HepG2 (cell line): ENCODE measurements around the gene FCN3. TPM values are rescaled to one million over a fixed set of nuclear protein-coding genes. Genes with fewer than 3 reads are reported as not detected.
A peak's percentile ranks its signal among the peaks of the same experiment; 100 is the strongest.

ENCODE experiments used
- CEBPG ChIP-seq: IDR thresholded peaks from 2 replicates; pipeline ENCODE4 v1.6.1; 2016
- ISL2 ChIP-seq: sonication (generic); formaldehyde crosslinking; IDR thresholded peaks from 2 replicates; pipeline ENCODE4 v1.5.0; 2020; ENCODE audit warnings: missing genetic modification reagents
- MTA1 ChIP-seq: sonication (generic); formaldehyde crosslinking; IDR thresholded peaks from 2 replicates; pipeline ENCODE4 v1.4.0; 2020; ENCODE audit warnings: missing genetic modification reagents, mild to moderate bottlenecking, borderline replicate concordance
- MTF1 ChIP-seq: sonication (generic); formaldehyde crosslinking; IDR thresholded peaks from 2 replicates; pipeline ENCODE4 v1.5.0; 2020; ENCODE audit warnings: missing genetic modification reagents
- ZNF337 ChIP-seq: sonication (generic); formaldehyde crosslinking; IDR thresholded peaks from 2 replicates; pipeline ENCODE4 v1.5.1; 2020; ENCODE audit warnings: missing genetic modification reagents, low read depth, mild to moderate bottlenecking, borderline replicate concordance
- ZNF44 ChIP-seq: sonication (generic); formaldehyde crosslinking; IDR thresholded peaks from 2 replicates; pipeline ENCODE4 v1.5.1; 2020; ENCODE audit warnings: mild to moderate bottlenecking, missing genetic modification reagents
- ZNF660 ChIP-seq: sonication (generic); formaldehyde crosslinking; IDR thresholded peaks from 2 replicates; pipeline ENCODE4 v1.5.1; 2020; ENCODE audit warnings: mild to moderate bottlenecking, low read depth, missing genetic modification reagents, borderline replicate concordance
- polyA plus RNA-seq, 8 experiments: library from polyadenylated mRNA; depleted of rRNA in 3 of 8; stranded (reverse) in 7 of 8; unstranded in 1 of 8; fragments of >200 nt; fragmentation: Illumina TruSeq in 4 of 8; extraction: Trizol in 4 of 8; gene quantifications; 2 replicates each; pipeline versions ENCODE4 v1.2.1 to v1.2.3, GENCODE V29; 2011 to 2016; ENCODE audit warnings: low read depth in 4 of 8, missing spikeins in 1 of 8, mixed read lengths in 1 of 8; ENCODE audit not compliant: insufficient read depth in 1 of 8
- total RNA-seq, 5 experiments: library from RNA; depleted of rRNA; stranded (reverse); fragments of >200 nt; fragmentation: Illumina TruSeq; extraction: Trizol; gene quantifications; 2 replicates each; pipeline ENCODE4 v1.2.3, GENCODE V29; 2016; ENCODE audit warnings: low read depth in 1 of 5
- TF ChIP-seq, protein P1 (sequence below): sonication (generic); formaldehyde crosslinking; IDR thresholded peaks from 2 replicates; pipeline ENCODE4 v1.4.0; 2020; ENCODE audit warnings: missing genetic modification reagents
- TF ChIP-seq, protein P2 (sequence below): sonication (generic); formaldehyde crosslinking; conservative IDR thresholded peaks from 2 replicates; pipeline ENCODE4 v1.4.0; 2020; ENCODE audit warnings: missing genetic modification reagents
- TF ChIP-seq, protein P3 (sequence below): sonication (generic); formaldehyde crosslinking; IDR thresholded peaks from 2 replicates; pipeline ENCODE4 v1.5.0; 2020; ENCODE audit warnings: missing genetic modification reagents, mild to moderate bottlenecking, borderline replicate concordance
- TF ChIP-seq, protein P4 (sequence below): sonication (generic); formaldehyde crosslinking; IDR thresholded peaks from 2 replicates; pipeline ENCODE4 v1.4.0; 2020; ENCODE audit warnings: mild to moderate bottlenecking, missing genetic modification reagents, borderline replicate concordance
- TF ChIP-seq, protein P5 (sequence below): IDR thresholded peaks from 2 replicates; pipeline ENCODE4 v1.6.1; 2018; ENCODE audit warnings: missing genetic modification reagents
- TF ChIP-seq, protein P6 (sequence below): IDR thresholded peaks from 2 replicates; pipeline ENCODE4 v1.6.1; 2016; ENCODE audit warnings: missing compliant biosample characterization, missing genetic modification reagents, borderline replicate concordance
- TF ChIP-seq, protein P7 (sequence below), 2 experiments: sonication (generic) in 1 of 2; formaldehyde crosslinking in 1 of 2; IDR thresholded peaks; 2 replicates each; pipeline versions ENCODE4 v1.4.0 to v1.6.1; 2018 to 2020; ENCODE audit warnings: missing genetic modification reagents in 2 of 2, borderline replicate concordance in 1 of 2, low read depth in 1 of 2, mild to moderate bottlenecking in 1 of 2, missing biosample characterization in 1 of 2

The FCN3 gene
- total and polyA plus RNA-seq, 2 of the 13 experiments (the other 11 are each of a cell fraction or from before 2014, with no cell fraction given): not detected

DNA sequence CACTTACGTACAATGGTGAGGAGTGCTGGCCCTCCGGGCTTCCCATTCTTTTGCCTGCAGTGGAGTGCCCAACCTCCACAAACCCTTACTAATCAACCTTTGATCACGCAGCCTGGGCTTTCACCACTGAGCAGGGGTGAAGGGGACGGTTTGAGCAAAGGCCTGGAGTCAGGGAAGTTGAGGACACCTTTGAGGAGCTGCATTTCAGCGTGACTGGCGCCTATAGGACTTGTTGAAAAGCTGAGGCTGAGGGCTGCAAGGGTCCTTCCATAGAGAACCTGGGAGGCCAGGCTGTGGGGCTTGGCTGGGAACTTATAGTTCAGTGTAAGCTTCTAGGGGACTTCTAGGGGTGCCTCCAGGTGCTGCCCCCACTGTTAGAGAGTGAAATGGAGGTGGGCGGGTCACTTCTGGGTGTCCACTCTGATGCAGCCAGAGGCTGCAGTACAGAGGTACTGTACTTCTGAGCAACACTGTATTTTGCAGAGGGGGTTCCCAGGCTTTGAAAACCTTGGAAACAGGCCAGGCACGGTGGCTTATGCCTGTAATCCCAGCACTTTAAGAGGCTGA is 23.0 kb downstream of the FCN3 start (continued):
- TF ChIP-seq MTA1 (CRISPR knock-in tag) (no peak), CEBPG (CRISPR knock-in tag) (no peak), ISL2 (CRISPR knock-in tag) (no peak), ZNF660 (no peak), ZNF44 (CRISPR knock-in tag) (peak; percentile 42; the same call in 1 of the 2 replicates), MTF1 (CRISPR knock-in tag) (no peak), ZNF337 (no peak)
- TF ChIP-seq, protein P1, sequence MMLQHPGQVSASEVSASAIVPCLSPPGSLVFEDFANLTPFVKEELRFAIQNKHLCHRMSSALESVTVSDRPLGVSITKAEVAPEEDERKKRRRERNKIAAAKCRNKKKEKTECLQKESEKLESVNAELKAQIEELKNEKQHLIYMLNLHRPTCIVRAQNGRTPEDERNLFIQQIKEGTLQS: no peak
- TF ChIP-seq, protein P2, sequence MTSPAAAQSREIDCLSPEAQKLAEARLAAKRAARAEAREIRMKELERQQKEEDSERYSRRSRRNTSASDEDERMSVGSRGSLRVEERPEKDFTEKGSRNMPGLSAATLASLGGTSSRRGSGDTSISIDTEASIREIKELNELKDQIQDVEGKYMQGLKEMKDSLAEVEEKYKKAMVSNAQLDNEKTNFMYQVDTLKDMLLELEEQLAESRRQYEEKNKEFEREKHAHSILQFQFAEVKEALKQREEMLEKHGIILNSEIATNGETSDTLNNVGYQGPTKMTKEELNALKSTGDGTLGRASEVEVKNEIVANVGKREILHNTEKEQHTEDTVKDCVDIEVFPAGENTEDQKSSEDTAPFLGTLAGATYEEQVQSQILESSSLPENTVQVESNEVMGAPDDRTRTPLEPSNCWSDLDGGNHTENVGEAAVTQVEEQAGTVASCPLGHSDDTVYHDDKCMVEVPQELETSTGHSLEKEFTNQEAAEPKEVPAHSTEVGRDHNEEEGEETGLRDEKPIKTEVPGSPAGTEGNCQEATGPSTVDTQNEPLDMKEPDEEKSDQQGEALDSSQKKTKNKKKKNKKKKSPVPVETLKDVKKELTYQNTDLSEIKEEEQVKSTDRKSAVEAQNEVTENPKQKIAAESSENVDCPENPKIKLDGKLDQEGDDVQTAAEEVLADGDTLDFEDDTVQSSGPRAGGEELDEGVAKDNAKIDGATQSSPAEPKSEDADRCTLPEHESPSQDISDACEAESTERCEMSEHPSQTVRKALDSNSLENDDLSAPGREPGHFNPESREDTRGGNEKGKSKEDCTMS (CRISPR knock-in tag): no peak
- TF ChIP-seq, protein P3, sequence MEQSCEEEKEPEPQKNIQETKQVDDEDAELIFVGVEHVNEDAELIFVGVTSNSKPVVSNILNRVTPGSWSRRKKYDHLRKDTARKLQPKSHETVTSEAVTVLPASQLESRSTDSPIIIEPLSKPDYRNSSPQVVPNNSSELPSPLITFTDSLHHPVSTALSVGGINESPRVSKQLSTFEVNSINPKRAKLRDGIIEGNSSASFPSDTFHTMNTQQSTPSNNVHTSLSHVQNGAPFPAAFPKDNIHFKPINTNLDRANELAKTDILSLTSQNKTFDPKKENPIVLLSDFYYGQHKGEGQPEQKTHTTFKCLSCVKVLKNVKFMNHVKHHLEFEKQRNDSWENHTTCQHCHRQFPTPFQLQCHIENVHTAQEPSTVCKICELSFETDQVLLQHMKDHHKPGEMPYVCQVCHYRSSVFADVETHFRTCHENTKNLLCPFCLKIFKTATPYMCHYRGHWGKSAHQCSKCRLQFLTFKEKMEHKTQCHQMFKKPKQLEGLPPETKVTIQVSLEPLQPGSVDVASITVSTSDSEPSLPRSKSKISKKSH: 0 out of 2 replicates have a peak, but pooled peaks have one; percentile 23
- TF ChIP-seq, protein P4, sequence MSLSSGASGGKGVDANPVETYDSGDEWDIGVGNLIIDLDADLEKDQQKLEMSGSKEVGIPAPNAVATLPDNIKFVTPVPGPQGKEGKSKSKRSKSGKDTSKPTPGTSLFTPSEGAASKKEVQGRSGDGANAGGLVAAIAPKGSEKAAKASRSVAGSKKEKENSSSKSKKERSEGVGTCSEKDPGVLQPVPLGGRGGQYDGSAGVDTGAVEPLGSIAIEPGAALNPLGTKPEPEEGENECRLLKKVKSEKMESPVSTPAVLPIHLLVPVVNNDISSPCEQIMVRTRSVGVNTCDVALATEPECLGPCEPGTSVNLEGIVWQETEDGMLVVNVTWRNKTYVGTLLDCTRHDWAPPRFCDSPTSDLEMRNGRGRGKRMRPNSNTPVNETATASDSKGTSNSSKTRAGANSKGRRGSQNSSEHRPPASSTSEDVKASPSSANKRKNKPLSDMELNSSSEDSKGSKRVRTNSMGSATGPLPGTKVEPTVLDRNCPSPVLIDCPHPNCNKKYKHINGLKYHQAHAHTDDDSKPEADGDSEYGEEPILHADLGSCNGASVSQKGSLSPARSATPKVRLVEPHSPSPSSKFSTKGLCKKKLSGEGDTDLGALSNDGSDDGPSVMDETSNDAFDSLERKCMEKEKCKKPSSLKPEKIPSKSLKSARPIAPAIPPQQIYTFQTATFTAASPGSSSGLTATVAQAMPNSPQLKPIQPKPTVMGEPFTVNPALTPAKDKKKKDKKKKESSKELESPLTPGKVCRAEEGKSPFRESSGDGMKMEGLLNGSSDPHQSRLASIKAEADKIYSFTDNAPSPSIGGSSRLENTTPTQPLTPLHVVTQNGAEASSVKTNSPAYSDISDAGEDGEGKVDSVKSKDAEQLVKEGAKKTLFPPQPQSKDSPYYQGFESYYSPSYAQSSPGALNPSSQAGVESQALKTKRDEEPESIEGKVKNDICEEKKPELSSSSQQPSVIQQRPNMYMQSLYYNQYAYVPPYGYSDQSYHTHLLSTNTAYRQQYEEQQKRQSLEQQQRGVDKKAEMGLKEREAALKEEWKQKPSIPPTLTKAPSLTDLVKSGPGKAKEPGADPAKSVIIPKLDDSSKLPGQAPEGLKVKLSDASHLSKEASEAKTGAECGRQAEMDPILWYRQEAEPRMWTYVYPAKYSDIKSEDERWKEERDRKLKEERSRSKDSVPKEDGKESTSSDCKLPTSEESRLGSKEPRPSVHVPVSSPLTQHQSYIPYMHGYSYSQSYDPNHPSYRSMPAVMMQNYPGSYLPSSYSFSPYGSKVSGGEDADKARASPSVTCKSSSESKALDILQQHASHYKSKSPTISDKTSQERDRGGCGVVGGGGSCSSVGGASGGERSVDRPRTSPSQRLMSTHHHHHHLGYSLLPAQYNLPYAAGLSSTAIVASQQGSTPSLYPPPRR (CRISPR knock-in tag): no peak
- TF ChIP-seq, protein P5, sequence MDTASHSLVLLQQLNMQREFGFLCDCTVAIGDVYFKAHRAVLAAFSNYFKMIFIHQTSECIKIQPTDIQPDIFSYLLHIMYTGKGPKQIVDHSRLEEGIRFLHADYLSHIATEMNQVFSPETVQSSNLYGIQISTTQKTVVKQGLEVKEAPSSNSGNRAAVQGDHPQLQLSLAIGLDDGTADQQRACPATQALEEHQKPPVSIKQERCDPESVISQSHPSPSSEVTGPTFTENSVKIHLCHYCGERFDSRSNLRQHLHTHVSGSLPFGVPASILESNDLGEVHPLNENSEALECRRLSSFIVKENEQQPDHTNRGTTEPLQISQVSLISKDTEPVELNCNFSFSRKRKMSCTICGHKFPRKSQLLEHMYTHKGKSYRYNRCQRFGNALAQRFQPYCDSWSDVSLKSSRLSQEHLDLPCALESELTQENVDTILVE (CRISPR knock-in tag): no peak
- TF ChIP-seq, protein P6, sequence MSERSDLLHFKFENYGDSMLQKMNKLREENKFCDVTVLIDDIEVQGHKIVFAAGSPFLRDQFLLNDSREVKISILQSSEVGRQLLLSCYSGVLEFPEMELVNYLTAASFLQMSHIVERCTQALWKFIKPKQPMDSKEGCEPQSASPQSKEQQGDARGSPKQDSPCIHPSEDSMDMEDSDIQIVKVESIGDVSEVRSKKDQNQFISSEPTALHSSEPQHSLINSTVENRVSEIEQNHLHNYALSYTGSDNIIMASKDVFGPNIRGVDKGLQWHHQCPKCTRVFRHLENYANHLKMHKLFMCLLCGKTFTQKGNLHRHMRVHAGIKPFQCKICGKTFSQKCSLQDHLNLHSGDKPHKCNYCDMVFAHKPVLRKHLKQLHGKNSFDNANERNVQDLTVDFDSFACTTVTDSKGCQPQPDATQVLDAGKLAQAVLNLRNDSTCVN (CRISPR knock-in tag): no peak
- TF ChIP-seq, protein P7, sequence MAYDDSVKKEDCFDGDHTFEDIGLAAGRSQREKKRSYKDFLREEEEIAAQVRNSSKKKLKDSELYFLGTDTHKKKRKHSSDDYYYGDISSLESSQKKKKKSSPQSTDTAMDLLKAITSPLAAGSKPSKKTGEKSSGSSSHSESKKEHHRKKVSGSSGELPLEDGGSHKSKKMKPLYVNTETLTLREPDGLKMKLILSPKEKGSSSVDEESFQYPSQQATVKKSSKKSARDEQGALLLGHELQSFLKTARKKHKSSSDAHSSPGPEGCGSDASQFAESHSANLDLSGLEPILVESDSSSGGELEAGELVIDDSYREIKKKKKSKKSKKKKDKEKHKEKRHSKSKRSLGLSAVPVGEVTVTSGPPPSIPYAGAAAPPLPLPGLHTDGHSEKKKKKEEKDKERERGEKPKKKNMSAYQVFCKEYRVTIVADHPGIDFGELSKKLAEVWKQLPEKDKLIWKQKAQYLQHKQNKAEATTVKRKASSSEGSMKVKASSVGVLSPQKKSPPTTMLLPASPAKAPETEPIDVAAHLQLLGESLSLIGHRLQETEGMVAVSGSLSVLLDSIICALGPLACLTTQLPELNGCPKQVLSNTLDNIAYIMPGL (CRISPR knock-in tag; IDR thresholded peaks at IDR 0.05; ENCODE audit: borderline replicate concordance in 1 of 2, low read depth in 1 of 2): no peak
